ENCODE data around the gene HOGA1.

- TF ChIP-seq POLR2A (IDR thresholded peaks at IDR 0.05) (no peak), POLR2AphosphoS5 (IDR thresholded peaks at IDR 0.05) (no peak)
- TF ChIP-seq, protein P1, sequence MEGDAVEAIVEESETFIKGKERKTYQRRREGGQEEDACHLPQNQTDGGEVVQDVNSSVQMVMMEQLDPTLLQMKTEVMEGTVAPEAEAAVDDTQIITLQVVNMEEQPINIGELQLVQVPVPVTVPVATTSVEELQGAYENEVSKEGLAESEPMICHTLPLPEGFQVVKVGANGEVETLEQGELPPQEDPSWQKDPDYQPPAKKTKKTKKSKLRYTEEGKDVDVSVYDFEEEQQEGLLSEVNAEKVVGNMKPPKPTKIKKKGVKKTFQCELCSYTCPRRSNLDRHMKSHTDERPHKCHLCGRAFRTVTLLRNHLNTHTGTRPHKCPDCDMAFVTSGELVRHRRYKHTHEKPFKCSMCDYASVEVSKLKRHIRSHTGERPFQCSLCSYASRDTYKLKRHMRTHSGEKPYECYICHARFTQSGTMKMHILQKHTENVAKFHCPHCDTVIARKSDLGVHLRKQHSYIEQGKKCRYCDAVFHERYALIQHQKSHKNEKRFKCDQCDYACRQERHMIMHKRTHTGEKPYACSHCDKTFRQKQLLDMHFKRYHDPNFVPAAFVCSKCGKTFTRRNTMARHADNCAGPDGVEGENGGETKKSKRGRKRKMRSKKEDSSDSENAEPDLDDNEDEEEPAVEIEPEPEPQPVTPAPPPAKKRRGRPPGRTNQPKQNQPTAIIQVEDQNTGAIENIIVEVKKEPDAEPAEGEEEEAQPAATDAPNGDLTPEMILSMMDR (IDR thresholded peaks at IDR 0.05), result no peak
These were observed 3.5 kb upstream of the HOGA1 start for GRCh38 chr10:97580421-97581367.

Data from breast epithelium (tissue), 3 donors.